ENCODE results near the gene PDE11A. TPM values are rescaled to one million over a fixed set of nuclear protein-coding genes. Genes with fewer than 3 reads are reported as not detected.

Gene PDE11A
- 10 to 100 TPM in 1 of 4 donors, 1 to 10 TPM in 2, under 1 TPM in 1; 0.82 to 16.2 (median 4.3) TPM for total RNA-seq

GRCh38 chr2:178072383-178073301 lies at the start of gene PDE11A:
Gene PDE11A (minus strand): TSS chr2:178072777. CDS start chr2:178072437, 340 bp downstream.
- Histone ChIP-seq H3K4me1 (peaks cover 12% of the 10 kb centered on the region in 2 donors), H3K27ac (peak within 1 kb of the TSS; percentile 42 to 61 (median 44)), H3K4me3 (peak within 1 kb of the TSS; percentile 41 to 75 (median 52)), H3K27me3 (no peaks in the 10 kb centered on the region), H3K9me3 (no peaks in the 10 kb centered on the region), H3K36me3 (no peaks in the 10 kb centered on the region)
- intact Hi-C loops (cut with DNase I; ENCODE audit: low total_unique reads): no loop called here
- TF ChIP-seq POLR2A (IDR thresholded peaks at IDR 0.05) (no peak), CTCF (IDR thresholded peaks at IDR 0.05 in 4 of 5, conservative IDR thresholded peaks at IDR 0.05 in 1 of 5) (no peak)
- ATAC-seq (peak; percentile 95 to 98), DNase-seq (peak; percentile 82 to 88)
- in situ Hi-C loops (cut with MboI; ENCODE audit: low sequenced_read_pairs in 4 of 4): no loop called here

GRCh38 chr2:178119179-178119922 lies 46.8 kb upstream of the PDE11A start:
- intact Hi-C loops (cut with DNase I; ENCODE audit: low total_unique reads) (no loop called here), in situ Hi-C loops (cut with MboI; ENCODE audit: low sequenced_read_pairs in 4 of 4) (no loop called here)
- no peak overlapping the region for H3K4me3 ChIP-seq
- DNase-seq: no peak
- no peak for TF ChIP-seq POLR2A (IDR thresholded peaks at IDR 0.05)
- TF ChIP-seq CTCF (IDR thresholded peaks at IDR 0.05 in 4 of 5, conservative IDR thresholded peaks at IDR 0.05 in 1 of 5): no peak
- H3K4me1 ChIP-seq: no peaks in the 10 kb centered on the region
- no peaks in the 10 kb centered on the region for H3K27me3 ChIP-seq
- H3K36me3 ChIP-seq: peaks cover 2 to 42% of the 10 kb centered on the region in 2 donors
- H3K9me3 ChIP-seq: no peaks in the 10 kb centered on the region
- H3K27ac ChIP-seq: no peak overlapping the region
- peak in 1 of 2 donors; percentile 51 for ATAC-seq

- no peaks in the 10 kb centered on the region for H3K27me3 ChIP-seq
- no peak for ATAC-seq
- DNase-seq: no peak
- H3K36me3 ChIP-seq: peaks cover 0 to 25% of the 10 kb centered on the region in 2 donors
- H3K4me3 ChIP-seq: no peak overlapping the region
- H3K9me3 ChIP-seq: no peaks in the 10 kb centered on the region
- in situ Hi-C loops (cut with MboI; ENCODE audit: low sequenced_read_pairs in 4 of 4): no loop called here
- H3K27ac ChIP-seq: no peak overlapping the region
- TF ChIP-seq CTCF (IDR thresholded peaks at IDR 0.05 in 4 of 5, conservative IDR thresholded peaks at IDR 0.05 in 1 of 5): no peak
- no peak for TF ChIP-seq POLR2A (IDR thresholded peaks at IDR 0.05)
- H3K4me1 ChIP-seq: peaks cover 9 to 11% of the 10 kb centered on the region in 2 donors
- intact Hi-C loops (cut with DNase I; ENCODE audit: low total_unique reads): no loop called here
Observed at GRCh38 chr2:178117725-178118124, 45.1 kb upstream of the PDE11A start.

- Histone ChIP-seq H3K4me1 (peaks cover 13 to 18% of the 10 kb centered on the region in 2 donors), H3K9me3 (no peaks in the 10 kb centered on the region), H3K4me3 (no peak overlapping the region), H3K36me3 (peaks cover 0 to 5% of the 10 kb centered on the region in 2 donors), H3K27ac (no peak overlapping the region), H3K27me3 (no peaks in the 10 kb centered on the region)
- intact Hi-C loops (cut with DNase I; ENCODE audit: low total_unique reads): no loop called here
- TF ChIP-seq POLR2A (IDR thresholded peaks at IDR 0.05) (no peak), CTCF (IDR thresholded peaks at IDR 0.05 in 4 of 5, conservative IDR thresholded peaks at IDR 0.05 in 1 of 5) (no peak)
- no peak for DNase-seq
- in situ Hi-C loops (cut with MboI; ENCODE audit: low sequenced_read_pairs in 4 of 4): no loop called here
- no peak for ATAC-seq
Observed at GRCh38 chr2:178115271-178115670, 42.7 kb upstream of the PDE11A start.
